Gastroesophageal sphincter (tissue), 3 donors: ENCODE results near the gene ITIH6.

Source experiments
- CTCF ChIP-seq, 4 experiments: fragments of 200-600 bp in 2 of 4; fragments of 450-650 bp in 2 of 4; sonication (generic) in 1 of 4; IDR thresholded peaks; one replicate each; pipeline ENCODE4 v1.5.1; 2017 to 2019; ENCODE audit warnings: antibody characterized with exemption in 4 of 4, mild to moderate bottlenecking in 2 of 4, moderate library complexity in 2 of 4
- EP300 ChIP-seq: sonication (generic); formaldehyde crosslinking; IDR thresholded peaks from one replicate; pipeline ENCODE4 v1.6.1; 2017; ENCODE audit warnings: antibody characterized with exemption, mild to moderate bottlenecking
- POLR2A ChIP-seq, 2 donors: fragments of 450-650 bp; IDR thresholded peaks; one replicate each; pipeline ENCODE4 v1.6.1; 2017; ENCODE audit warnings: antibody characterized with exemption in 2 of 2, mild to moderate bottlenecking in 2 of 2, moderate library complexity in 1 of 2
- POLR2AphosphoS5 ChIP-seq: sonication (generic); formaldehyde crosslinking; IDR thresholded peaks from one replicate; pipeline ENCODE4 v1.6.1; 2017; ENCODE audit warnings: antibody characterized with exemption

GRCh38 chrX:54808605-54809483 lies 10.8 kb upstream of the ITIH6 start:
- no peak for TF ChIP-seq CTCF (IDR thresholded peaks at IDR 0.05)
- TF ChIP-seq POLR2AphosphoS5: no peak
- no peak for TF ChIP-seq POLR2A (IDR thresholded peaks at IDR 0.05)
- TF ChIP-seq EP300: no peak
